Endothelial cell of umbilical vein (primary cell): ENCODE data around the gene BET1L. TPM values are rescaled to one million over a fixed set of nuclear protein-coding genes. Genes with fewer than 3 reads are reported as not detected.

ENCODE experiments used
- BruUV-seq: library from RNA; stranded (reverse); fragments of 400-500 nt; replicated peaks from 2 replicates; lab custom pipeline; 2021; lab: Mats Ljungman, UMichigan
- CTCF ChIA-PET: fragments of 300-600, 350-600 bp; sonication (Branson Sonifier 250); formaldehyde crosslinking; loops from one replicate; lab custom pipeline; 2021; ENCODE audit warnings: antibody characterized with exemption, inconsistent platforms; lab: Charles Lee
- POLR2A ChIA-PET: fragments of 300-600, 350-600 bp; sonication (Branson Sonifier 250); formaldehyde crosslinking; loops from one replicate; lab custom pipeline; 2021; ENCODE audit warnings: antibody characterized with exemption, inconsistent platforms; lab: Charles Lee
- DNase-seq: peaks from one replicate; pipeline ENCODE4 v3.0.0-alpha.2; 2011; ENCODE audit warnings: low read depth, low spot score
- FAIRE-seq: peaks from 2 replicates; lab custom pipeline; 2011; peaks lifted over from hg19 to GRCh38; lab: Jason Lieb, UNC
- H2AFZ ChIP-seq: 2 replicates; pipeline ENCODE4 v1.6.0; 2012; ENCODE audit warnings: low read depth, low read length, control low read depth, inconsistent platforms
- H3K27ac ChIP-seq: 2 replicates; pipeline ENCODE4 v1.5.1; 2011; ENCODE audit warnings: low read depth, mild to moderate bottlenecking, control low read depth, low read length, moderate library complexity; ENCODE audit not compliant: insufficient read depth
- H3K27me3 ChIP-seq, 2 experiments: 2 replicates each; pipeline versions ENCODE4 v1.6.0 to v1.6.1; 2011; ENCODE audit warnings: low read length in 2 of 2, mixed read lengths in 1 of 2; ENCODE audit not compliant: control insufficient read depth in 2 of 2, insufficient read depth in 2 of 2
- H3K36me3 ChIP-seq, 2 experiments: 2 replicates in 1 of 2; 3 replicates in 1 of 2; pipeline ENCODE4 v1.5.1; 2011; ENCODE audit warnings: low read length in 2 of 2, mild to moderate bottlenecking in 1 of 2, moderate library complexity in 1 of 2; ENCODE audit not compliant: control insufficient read depth in 2 of 2, insufficient read depth in 2 of 2; ENCODE audit errors: extremely low read depth in 1 of 2
- H3K4me1 ChIP-seq: 3 replicates; pipeline ENCODE4 v1.5.1; 2011; ENCODE audit warnings: mild to moderate bottlenecking, low read length; ENCODE audit not compliant: control insufficient read depth, insufficient read depth; ENCODE audit errors: extremely low read depth
- H3K4me2 ChIP-seq: 2 replicates; pipeline ENCODE4 v1.6.1; 2011; ENCODE audit warnings: low read length, control low read depth, mixed read lengths; ENCODE audit not compliant: insufficient read depth
- H3K4me3 ChIP-seq, 3 experiments: fragments of 200-600 bp in 1 of 3; sonication (generic), shearing (Covaris generic) in 1 of 3; replicated peaks in 1 of 3; 2 replicates each; pipeline ENCODE4 v1.5.1; 2011 to 2016; ENCODE audit warnings: control low read depth in 3 of 3, low read length in 3 of 3, mild to moderate bottlenecking in 2 of 3, inconsistent platforms in 1 of 3, low read depth in 1 of 3, moderate library complexity in 1 of 3; ENCODE audit not compliant: insufficient read depth in 1 of 3
- H3K79me2 ChIP-seq: 2 replicates; pipeline ENCODE4 v1.6.0; 2012; ENCODE audit warnings: low read length, inconsistent platforms; ENCODE audit not compliant: control insufficient read depth, insufficient read depth
- H3K9ac ChIP-seq: replicated peaks from 2 replicates; pipeline ENCODE3; 2011; ENCODE audit warnings: low read length, control low read depth; ENCODE audit not compliant: insufficient read depth; ENCODE audit errors: extremely low read depth
- H3K9me1 ChIP-seq: replicated peaks from 3 replicates; pipeline ENCODE4 v1.6.0; 2011; ENCODE audit warnings: mild to moderate bottlenecking, low read length; ENCODE audit not compliant: control insufficient read depth, insufficient read depth; ENCODE audit errors: extremely low read depth
- H3K9me3 ChIP-seq: replicated peaks from 2 replicates; pipeline ENCODE4 v1.5.1; 2012; ENCODE audit warnings: low read length, inconsistent platforms; ENCODE audit not compliant: control insufficient read depth, insufficient read depth
- H4K20me1 ChIP-seq: replicated peaks from 2 replicates; pipeline ENCODE3; 2011; ENCODE audit warnings: mild to moderate bottlenecking, low read length; ENCODE audit not compliant: control insufficient read depth, insufficient read depth; ENCODE audit errors: extremely low read depth
- CTCF ChIP-seq, 2 donors: IDR thresholded peaks; 1 replicate in 1 of 2; 2 replicates in 1 of 2; pipeline ENCODE4 v1.5.1; 2011; ENCODE audit warnings: low read length in 2 of 2, mild to moderate bottlenecking in 2 of 2, moderate library complexity in 2 of 2, control low read depth in 1 of 2, inconsistent platforms in 1 of 2, low read depth in 1 of 2; ENCODE audit not compliant: insufficient read depth in 1 of 2; ENCODE audit errors: extremely low read depth in 1 of 2
- EZH2 ChIP-seq: IDR thresholded peaks from 2 replicates; pipeline ENCODE4 v1.6.1; 2012; ENCODE audit warnings: borderline replicate concordance, low read depth, mild to moderate bottlenecking, moderate library complexity, low read length, inconsistent platforms; ENCODE audit not compliant: severe bottlenecking
- FOS ChIP-seq: IDR thresholded peaks from 2 replicates; pipeline ENCODE4 v1.6.1; 2011; ENCODE audit warnings: mild to moderate bottlenecking, low read length, moderate library complexity, borderline replicate concordance; ENCODE audit not compliant: insufficient read depth
- GATA2 ChIP-seq: IDR thresholded peaks from 2 replicates; pipeline ENCODE4 v1.7.0; 2011; ENCODE audit warnings: low read depth, mild to moderate bottlenecking, moderate library complexity, mixed read lengths, low read length; ENCODE audit not compliant: insufficient read length, insufficient read depth
- JUN ChIP-seq: IDR thresholded peaks from 2 replicates; pipeline ENCODE4 v1.6.1; 2011; ENCODE audit warnings: borderline replicate concordance, low read depth; ENCODE audit not compliant: insufficient read length, insufficient read depth
- MAX ChIP-seq: IDR thresholded peaks from 2 replicates; pipeline ENCODE4 v1.6.1; 2011; ENCODE audit not compliant: insufficient read depth, insufficient read length
- MYC ChIP-seq: IDR thresholded peaks from one replicate; pipeline ENCODE4 v1.6.1; 2011; ENCODE audit warnings: mild to moderate bottlenecking, low read depth, low read length
- POLR2A ChIP-seq: IDR thresholded peaks from 2 replicates; pipeline ENCODE4 v1.6.1; 2012; ENCODE audit warnings: low read depth, mild to moderate bottlenecking, control low read depth, low read length
- POLR2AphosphoS5 ChIP-seq: IDR thresholded peaks from 2 replicates; pipeline ENCODE4 v1.6.1; 2012; ENCODE audit warnings: low read depth, mild to moderate bottlenecking, control low read depth, low read length, moderate library complexity; ENCODE audit not compliant: insufficient read depth
- dilution Hi-C: fragments of 300-500 bp; cut with MboI; formaldehyde crosslinking; loops from one replicate; pipeline ENCODE4 v1.15.0; 2019; ENCODE audit warnings: low sequenced_read_pairs; ENCODE audit not compliant: extremely low pct_ligation_motif_present
- intact Hi-C: fragments of 100-400 bp; cut with micrococcal nuclease; formaldehyde crosslinking; loops from one replicate; pipeline ENCODE4 v1.10.0; 2022
- polyA plus RNA-seq, 4 experiments: library from polyadenylated mRNA; depleted of rRNA in 3 of 4; stranded (reverse) in 3 of 4; unstranded in 1 of 4; fragments of >200 nt; gene quantifications; 2 replicates each; pipeline versions ENCODE4 v1.2.1 to v1.2.3, GENCODE V29; 2011 to 2012; ENCODE audit warnings: missing spikeins in 1 of 4
- total RNA-seq: library from RNA; stranded (reverse); gene quantifications from 2 replicates; pipeline ENCODE4 v1.2.3, GENCODE V29; 2021

BET1L gene
- total and polyA plus RNA-seq, 2 donors (not counting 3 experiments of a cell fraction or from before 2014, with no cell fraction given): 31.0 to 80.0 TPM

DNA sequence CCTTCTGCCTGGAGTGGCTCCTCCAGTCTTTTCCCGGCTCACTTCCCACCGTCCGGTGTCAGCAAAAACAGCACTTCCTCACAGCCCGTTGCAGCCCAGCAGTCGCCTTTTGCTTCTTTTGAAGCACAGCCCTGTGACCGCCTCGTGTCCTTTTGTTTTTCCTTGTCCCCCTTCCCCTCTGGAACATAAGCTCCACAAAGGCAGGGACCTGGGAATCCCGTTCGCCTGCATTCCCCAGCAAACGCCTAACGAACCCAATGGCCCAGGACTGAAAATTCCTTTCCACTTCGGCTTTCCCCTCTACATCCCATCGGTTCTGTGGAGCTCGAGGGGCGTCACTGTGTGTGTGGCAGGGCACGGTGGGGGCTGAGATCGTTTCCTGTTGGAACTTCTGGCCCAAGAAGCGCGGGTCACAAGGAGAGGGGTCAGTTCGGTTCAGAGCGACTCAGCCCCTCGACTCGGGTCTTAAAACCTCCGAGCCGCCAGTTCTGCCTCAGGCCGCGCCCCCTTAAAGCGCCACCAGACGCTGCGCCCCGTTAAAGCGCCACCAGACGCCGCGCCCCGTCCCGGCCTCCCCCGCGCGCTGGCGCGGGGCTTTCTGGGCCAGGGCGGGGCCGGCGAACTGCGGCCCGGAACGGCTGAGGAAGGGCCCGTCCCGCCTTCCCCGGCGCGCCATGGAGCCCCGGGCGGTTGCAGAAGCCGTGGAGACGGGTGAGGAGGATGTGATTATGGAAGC, 1.1 kb upstream of the BET1L start:
- FAIRE-seq (peak; percentile 70), DNase-seq (peak; percentile 72)
- intact Hi-C loops (loop anchor here (5.0 kb wide), 2 partner anchors 99 to 149 kb away; partner anchors contain the start of gene IFITM2), dilution Hi-C loops (no loop called here)
- Histone ChIP-seq H3K4me3 (peak overlapping the region; percentile 43 to 92 (median 74)), H3K9me1 (no peaks in the 10 kb centered on the region), H3K79me2 (peaks cover 50% of the 10 kb centered on the region), H3K9me3 (no peaks in the 10 kb centered on the region), H4K20me1 (no peaks in the 10 kb centered on the region), H3K4me2 (peak overlapping the region; percentile 86), H3K27me3 (no peaks in the 10 kb centered on the region), H3K4me1 (peaks cover 23% of the 10 kb centered on the region), H3K36me3 (peaks cover 18 to 47% of the 10 kb centered on the region in 2 experiments), H2AFZ (no peak overlapping the region), H3K27ac (peak overlapping the region; percentile 96), H3K9ac (peak overlapping the region; percentile 96)
- ChIA-PET POLR2A (interaction anchor here (0.6 kb wide), 1 partner anchor 150 kb away, joined by 4 read pairs; no protein-coding TSS in a partner anchor), CTCF (interaction anchor here (1.0 to 1.5 kb wide), 5 partner anchors 11 to 147 kb away, joined by 3 to 5 read pairs (median 3); no protein-coding TSS in a partner anchor)
- TSS peak; percentile 70 for BruUV-seq
- TF ChIP-seq FOS (no peak), JUN (no peak), POLR2A (no peak), POLR2AphosphoS5 (peak; percentile 87), GATA2 (no peak), MAX (no peak), MYC (no peak), CTCF (IDR thresholded peaks at IDR 0.05; ENCODE audit: extremely low read depth in 1 of 2, insufficient read depth in 1 of 2, low read depth in 1 of 2, low read length in 2 of 2) (peak in 1 of 2 donors; percentile 1), EZH2 (no peak)
